Endothelial cell (in vitro differentiated cells): ENCODE results near the gene CDK14. TPM values are rescaled to one million over a fixed set of nuclear protein-coding genes. Genes with fewer than 3 reads are reported as not detected.

Experiments
- DNase-seq: peaks from one replicate; pipeline ENCODE4 v3.0.0; 2021; ENCODE audit warnings: low spot score
- H3K27ac Mint-ChIP-seq: one replicate; pipeline ENCODE4 v1.8.0; 2021; ENCODE audit warnings: mixed read lengths, inconsistent platforms; ENCODE audit not compliant: unreplicated experiment
- H3K27me3 Mint-ChIP-seq: one replicate; pipeline ENCODE4 v1.8.0; 2021; ENCODE audit warnings: mild to moderate bottlenecking, moderate library complexity, mixed read lengths, inconsistent platforms; ENCODE audit not compliant: unreplicated experiment
- H3K36me3 Mint-ChIP-seq: one replicate; pipeline ENCODE4 v1.8.0; 2021; ENCODE audit warnings: mild to moderate bottlenecking, low read depth, mixed read lengths, inconsistent platforms; ENCODE audit not compliant: unreplicated experiment
- H3K4me1 Mint-ChIP-seq: one replicate; pipeline ENCODE4 v1.8.0; 2021; ENCODE audit warnings: mild to moderate bottlenecking, mixed read lengths, inconsistent platforms; ENCODE audit not compliant: unreplicated experiment
- H3K4me3 Mint-ChIP-seq: one replicate; pipeline ENCODE4 v1.8.0; 2021; ENCODE audit warnings: mild to moderate bottlenecking, mixed read lengths, inconsistent platforms; ENCODE audit not compliant: unreplicated experiment
- H3K9me3 Mint-ChIP-seq: one replicate; pipeline ENCODE4 v1.8.0; 2021; ENCODE audit warnings: mixed read lengths, inconsistent platforms; ENCODE audit not compliant: unreplicated experiment
- total RNA-seq: library from RNA; stranded (reverse); fragmentation: NEBNext Ultra II Directional; extraction: Animal tissue kit (Norgen Biotek cat#: 25700); gene quantifications from one replicate; pipeline ENCODE4 v1.2.1, GENCODE V29; 2021; ENCODE audit not compliant: unreplicated experiment
- TF ChIP-seq, protein P1 (sequence below): fragments of 200-600 bp; sonication (generic); IDR thresholded peaks from one replicate; pipeline ENCODE4 v1.5.0; 2021; ENCODE audit warnings: antibody characterized with exemption; ENCODE audit not compliant: unreplicated experiment

CDK14 gene
- total RNA-seq, 1 donor from 2014 or later: 30.2 TPM

DNA sequence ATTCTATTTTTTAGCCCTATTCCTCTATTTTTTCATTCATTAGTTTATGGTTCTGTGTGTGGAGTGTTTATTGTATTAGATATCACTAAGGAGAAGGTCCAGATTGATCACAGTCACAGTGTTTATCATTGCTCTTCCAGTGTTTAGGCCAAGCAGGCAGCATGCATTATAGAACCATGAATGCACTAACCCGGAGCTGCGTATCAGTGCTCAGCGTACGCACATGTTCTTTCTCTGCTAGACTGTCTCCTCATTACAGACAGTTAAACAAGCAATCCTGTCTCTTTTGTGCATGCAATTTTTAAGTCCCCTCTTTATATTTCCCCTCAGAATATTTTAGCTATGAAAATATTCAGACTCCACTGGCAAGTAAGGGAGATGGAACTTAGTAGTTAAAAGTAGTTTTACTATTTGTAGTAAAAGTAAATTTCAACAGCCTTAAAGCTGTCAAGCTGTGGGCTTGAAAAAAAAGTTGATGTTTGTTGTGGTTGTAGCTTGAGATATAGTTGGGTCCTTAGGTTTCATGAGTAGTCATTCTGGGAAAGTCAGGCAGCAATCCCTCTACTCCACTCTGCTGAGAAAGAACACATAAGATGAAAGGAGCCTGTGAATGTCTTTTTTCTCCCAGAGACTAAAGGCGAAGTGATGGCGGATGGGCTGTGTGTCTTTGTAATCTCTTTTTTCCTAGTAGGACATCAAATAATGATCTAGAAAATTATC, 260.4 kb downstream of the CDK14 start:
- Mint-ChIP-seq H3K4me1 (no peaks in the 10 kb centered on the region), H3K4me3 (no peak overlapping the region), H3K36me3 (no peaks in the 10 kb centered on the region), H3K27me3 (no peaks in the 10 kb centered on the region), H3K27ac (no peak overlapping the region), H3K9me3 (no peaks in the 10 kb centered on the region)
- DNase-seq: no peak
- TF ChIP-seq, protein P1, sequence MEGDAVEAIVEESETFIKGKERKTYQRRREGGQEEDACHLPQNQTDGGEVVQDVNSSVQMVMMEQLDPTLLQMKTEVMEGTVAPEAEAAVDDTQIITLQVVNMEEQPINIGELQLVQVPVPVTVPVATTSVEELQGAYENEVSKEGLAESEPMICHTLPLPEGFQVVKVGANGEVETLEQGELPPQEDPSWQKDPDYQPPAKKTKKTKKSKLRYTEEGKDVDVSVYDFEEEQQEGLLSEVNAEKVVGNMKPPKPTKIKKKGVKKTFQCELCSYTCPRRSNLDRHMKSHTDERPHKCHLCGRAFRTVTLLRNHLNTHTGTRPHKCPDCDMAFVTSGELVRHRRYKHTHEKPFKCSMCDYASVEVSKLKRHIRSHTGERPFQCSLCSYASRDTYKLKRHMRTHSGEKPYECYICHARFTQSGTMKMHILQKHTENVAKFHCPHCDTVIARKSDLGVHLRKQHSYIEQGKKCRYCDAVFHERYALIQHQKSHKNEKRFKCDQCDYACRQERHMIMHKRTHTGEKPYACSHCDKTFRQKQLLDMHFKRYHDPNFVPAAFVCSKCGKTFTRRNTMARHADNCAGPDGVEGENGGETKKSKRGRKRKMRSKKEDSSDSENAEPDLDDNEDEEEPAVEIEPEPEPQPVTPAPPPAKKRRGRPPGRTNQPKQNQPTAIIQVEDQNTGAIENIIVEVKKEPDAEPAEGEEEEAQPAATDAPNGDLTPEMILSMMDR: no peak

DNA sequence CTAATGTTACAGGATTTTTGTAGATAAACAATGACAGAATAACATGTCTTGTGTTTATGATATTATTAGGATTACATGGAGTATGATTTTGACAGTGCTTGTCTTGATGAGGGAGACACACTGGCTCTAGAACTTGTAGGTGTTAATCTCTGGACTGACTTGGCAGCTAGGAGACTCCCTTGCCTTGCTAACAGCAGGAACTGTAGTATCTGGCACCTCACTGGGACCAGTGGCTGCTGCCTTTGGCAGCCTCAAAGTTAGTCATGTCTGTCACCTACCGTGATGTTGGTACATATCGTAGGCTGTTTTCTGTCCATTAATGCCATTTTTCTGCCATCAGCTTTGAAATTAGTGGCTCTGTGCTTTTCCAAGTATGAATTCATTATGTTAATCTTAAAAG, 261.5 kb downstream of the CDK14 start:
- no peak overlapping the region for H3K27ac Mint-ChIP-seq
- no peaks in the 10 kb centered on the region for H3K27me3 Mint-ChIP-seq
- TF ChIP-seq, protein P1: no peak
- H3K9me3 Mint-ChIP-seq: no peaks in the 10 kb centered on the region
- no peaks in the 10 kb centered on the region for H3K4me1 Mint-ChIP-seq
- no peaks in the 10 kb centered on the region for H3K36me3 Mint-ChIP-seq
- DNase-seq: no peak
- H3K4me3 Mint-ChIP-seq: no peak overlapping the region

DNA sequence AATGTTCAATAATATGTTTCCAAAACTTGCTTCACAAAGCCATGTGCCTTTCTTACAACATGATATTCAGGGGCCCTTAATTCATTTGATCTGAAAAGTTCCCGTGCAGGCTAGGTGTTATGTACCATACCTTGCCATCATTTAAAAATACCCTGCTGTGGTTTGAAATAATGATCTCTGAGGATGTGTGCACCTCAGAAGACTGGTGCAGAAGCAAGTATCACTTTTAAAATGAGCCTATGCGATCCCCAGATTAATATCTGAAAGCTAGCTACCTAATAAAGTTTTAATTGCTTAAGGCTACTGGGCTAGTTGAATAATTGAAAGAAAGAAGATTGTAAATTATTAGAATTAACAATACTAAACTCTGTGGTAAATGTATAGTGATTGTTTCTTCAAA, 262.4 kb downstream of the CDK14 start:
- Mint-ChIP-seq H3K27ac (no peak overlapping the region), H3K9me3 (no peaks in the 10 kb centered on the region), H3K27me3 (no peaks in the 10 kb centered on the region), H3K4me1 (no peaks in the 10 kb centered on the region), H3K36me3 (no peaks in the 10 kb centered on the region), H3K4me3 (no peak overlapping the region)
- TF ChIP-seq, protein P1: no peak
- DNase-seq: no peak

DNA sequence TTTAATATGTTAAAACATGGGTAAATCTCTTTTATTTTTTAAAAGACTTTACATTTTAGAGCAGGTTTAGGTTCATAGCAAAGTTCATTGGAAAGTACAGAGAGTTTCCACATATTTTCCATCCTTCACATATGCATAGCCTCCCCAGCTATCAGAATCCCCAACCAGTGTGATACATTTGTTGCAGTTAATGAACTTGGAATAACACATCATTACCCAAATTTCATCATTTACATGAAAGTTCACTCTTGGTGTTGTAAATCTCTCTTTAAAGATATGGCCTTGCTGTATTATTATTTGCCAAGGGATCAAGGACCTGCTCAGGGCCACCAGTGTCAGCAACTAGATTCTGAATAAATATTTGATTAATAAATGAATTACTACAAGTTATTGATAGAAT, 263.4 kb downstream of the CDK14 start:
- no peak overlapping the region for H3K27ac Mint-ChIP-seq
- no peak for DNase-seq
- H3K4me1 Mint-ChIP-seq: no peaks in the 10 kb centered on the region
- no peaks in the 10 kb centered on the region for H3K9me3 Mint-ChIP-seq
- H3K4me3 Mint-ChIP-seq: no peak overlapping the region
- H3K36me3 Mint-ChIP-seq: no peaks in the 10 kb centered on the region
- TF ChIP-seq, protein P1: no peak
- H3K27me3 Mint-ChIP-seq: no peaks in the 10 kb centered on the region

DNA sequence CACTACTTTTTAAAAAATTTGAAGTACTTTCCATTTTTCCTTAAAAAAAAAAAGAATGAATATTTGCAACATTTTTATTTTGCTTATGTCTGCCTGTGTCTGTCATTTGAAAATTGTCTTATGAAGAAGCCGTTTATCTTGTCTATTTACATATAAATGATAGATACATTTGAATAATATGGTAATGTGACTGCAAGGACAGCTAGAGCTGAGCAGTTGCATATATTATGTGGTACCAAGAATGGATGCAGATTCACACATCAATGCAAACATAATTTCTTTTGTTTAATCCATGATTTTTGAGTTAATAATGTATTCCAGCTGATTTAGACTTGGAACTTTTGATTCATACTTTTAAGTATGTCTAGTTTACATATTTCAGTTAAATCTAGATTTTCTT, 268.0 kb downstream of the CDK14 start:
- Mint-ChIP-seq H3K4me3 (no peak overlapping the region), H3K27ac (no peak overlapping the region), H3K36me3 (no peaks in the 10 kb centered on the region), H3K9me3 (no peaks in the 10 kb centered on the region), H3K4me1 (no peaks in the 10 kb centered on the region), H3K27me3 (no peaks in the 10 kb centered on the region)
- TF ChIP-seq, protein P1: no peak
- DNase-seq: no peak
